HG03565 (cell line): ENCODE data around the gene RNF121.

ENCODE experiments used
- ATAC-seq: cut with Tn5 transposase; IDR thresholded peaks from one replicate; pipeline ENCODE4 v1.9.1; 2021; ENCODE audit warnings: mild to moderate bottlenecking, moderate library complexity; ENCODE audit not compliant: unreplicated experiment

RNF121 gene

DNA sequence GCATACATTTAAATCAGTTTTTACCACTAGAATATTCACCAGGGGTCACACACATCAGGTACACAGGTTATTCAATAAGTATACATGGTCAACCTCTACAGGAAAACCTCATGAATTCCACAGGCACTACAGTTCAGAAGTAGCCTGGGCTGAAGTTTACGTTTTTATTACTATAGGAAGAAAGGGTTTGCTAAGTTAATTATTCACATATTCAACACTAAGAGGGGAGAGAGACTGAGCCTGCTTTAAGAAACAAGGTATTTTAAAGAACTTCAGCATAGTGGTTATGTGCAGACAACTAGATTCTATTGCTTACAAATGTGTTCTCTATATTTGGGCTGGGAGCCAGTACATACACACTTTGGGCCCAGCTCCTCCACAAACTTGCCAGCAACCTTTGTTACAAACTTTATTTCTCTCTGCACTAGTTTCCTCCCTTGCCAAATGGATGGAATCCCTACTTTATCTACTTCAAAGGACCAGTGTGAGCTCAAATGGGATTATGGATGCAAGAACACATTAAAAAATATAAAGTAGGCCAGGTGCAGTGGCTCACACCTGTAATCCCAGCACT lies 101.7 kb downstream of the RNF121 start:
- ATAC-seq = no peak

DNA sequence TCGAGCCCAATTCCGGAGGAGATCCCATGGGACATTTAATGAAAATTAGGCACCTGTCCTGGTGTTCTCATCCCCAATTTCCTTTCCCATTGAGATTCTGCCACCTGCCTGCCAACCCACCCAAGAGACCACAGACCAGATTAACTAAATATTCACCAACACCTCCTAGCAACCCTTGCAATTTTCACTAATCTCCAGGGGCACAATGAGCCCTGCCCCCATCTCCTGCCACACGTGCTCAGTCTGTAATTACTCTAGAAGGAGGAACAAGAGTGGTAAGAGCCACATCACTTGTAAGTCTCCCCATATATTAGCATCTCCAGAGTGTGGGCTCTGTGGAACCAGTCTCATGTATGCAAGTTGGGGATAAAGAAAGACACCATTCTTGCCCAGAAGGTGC lies 107.8 kb downstream of the RNF121 start:
- no peak for ATAC-seq

- no peak for ATAC-seq
These were observed 108.9 kb downstream of the RNF121 start for GRCh38 chr11:72037554-72038311.

- no peak for ATAC-seq
These were observed 109.6 kb downstream of the RNF121 start for GRCh38 chr11:72038491-72038890.

DNA sequence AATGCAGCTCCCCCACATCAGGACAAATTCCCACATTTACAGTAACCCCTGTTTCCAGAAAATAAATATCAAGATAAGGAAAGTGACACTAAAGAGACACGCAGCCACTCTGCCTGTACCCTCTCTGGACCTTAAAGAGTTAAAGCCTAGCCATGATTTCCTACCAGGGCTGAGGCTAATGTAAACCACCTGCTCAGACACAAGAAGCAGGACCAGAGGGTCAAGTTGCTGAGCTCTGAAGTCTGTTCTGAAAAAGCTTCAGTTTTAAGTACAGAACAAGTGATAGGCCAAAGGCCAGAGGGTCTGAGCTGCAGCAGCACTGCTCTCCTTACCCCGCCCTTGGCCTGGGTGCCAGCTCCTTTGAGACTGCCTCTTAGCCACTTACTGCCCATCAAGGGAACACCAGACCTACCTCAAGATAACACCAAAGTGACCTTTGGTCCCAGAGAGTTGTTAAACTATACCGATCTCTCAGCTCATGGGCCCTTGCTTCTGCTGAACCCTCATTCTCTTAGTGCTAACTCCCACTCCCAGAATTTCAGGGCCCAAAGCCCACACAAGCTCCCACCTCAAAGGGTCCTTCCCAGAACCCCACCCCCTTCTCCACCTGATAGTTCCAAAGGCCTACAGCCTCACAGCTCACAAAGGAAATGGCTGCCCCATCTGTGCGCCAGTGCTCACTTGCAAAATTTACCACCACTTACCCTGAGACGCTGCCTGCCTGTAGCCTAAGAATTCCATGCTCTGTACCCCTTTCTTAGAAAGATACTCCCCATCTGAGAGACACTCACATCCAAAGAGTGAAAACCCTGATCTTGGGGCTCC lies 110.4 kb downstream of the RNF121 start:
- ATAC-seq = no peak

- ATAC-seq = no peak
These were observed 111.1 kb downstream of the RNF121 start for GRCh38 chr11:72039856-72040401.

GRCh38 chr11:72040491-72041363 lies 111.9 kb downstream of the RNF121 start:
- ATAC-seq = no peak

DNA sequence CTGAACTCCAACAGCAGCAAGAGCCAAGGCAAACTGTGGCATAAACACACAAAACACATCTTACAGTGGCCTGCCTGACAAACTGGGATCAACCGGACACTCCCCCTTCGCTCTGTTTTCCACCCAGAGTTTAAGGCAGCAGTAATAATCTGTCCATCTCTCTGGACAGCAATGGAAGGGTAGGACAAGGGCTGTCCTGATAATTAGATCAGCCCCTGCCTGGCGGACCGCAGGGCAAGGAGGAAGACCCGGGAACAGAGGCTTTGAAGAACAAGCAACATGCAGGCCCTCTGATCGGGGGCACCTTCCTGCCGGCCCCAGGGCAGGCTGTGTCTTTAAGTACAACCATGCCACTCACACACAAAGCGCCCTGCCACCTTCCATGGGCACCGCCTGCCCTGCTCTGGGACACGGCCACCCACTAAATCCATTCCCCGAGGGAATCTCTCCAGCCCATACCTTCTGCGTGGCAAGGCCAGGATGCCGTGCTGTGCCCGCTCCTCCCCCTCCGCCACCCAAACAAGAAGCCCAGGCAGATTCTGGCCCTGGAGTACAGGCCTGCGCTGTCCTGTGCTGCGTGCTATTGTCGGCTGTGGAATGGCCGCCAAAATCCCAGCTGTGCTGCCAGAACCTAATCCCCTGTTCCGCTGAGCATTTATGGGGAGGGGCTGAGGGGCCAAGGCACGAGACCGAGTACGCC lies 112.7 kb downstream of the RNF121 start:
- ATAC-seq = no peak

- no peak for ATAC-seq
These were observed 113.4 kb downstream of the RNF121 start for GRCh38 chr11:72042064-72042745.

- no peak for ATAC-seq
These were observed 117.0 kb downstream of the RNF121 start for GRCh38 chr11:72045849-72046248.
